ENCODE data around the gene EPS15. TPM values are rescaled to one million over a fixed set of nuclear protein-coding genes. Genes with fewer than 3 reads are reported as not detected.

The EPS15 gene
- total and polyA plus RNA-seq, 9 of the 15 experiments (the other 6 are each of a cell fraction or from before 2014, with no cell fraction given) = 23.1 to 69.0 (median 41.7) TPM

GRCh38 chr1:51469518-51469917 lies 49.5 kb downstream of the EPS15 start (continued):
- TF ChIP-seq AFF1 (IDR thresholded peaks at IDR 0.05; ENCODE audit: low read depth in 1 of 2, partially characterized antibody in 2 of 2) = peak; percentile 52 to 73
- no peak for TF ChIP-seq CBX3 (IDR thresholded peaks at IDR 0.05; ENCODE audit: borderline replicate concordance in 1 of 2, low read length in 2 of 2)
- no peak for TF ChIP-seq ATF6 (CRISPR knock-in tag; IDR thresholded peaks at IDR 0.05)
- TF ChIP-seq ZKSCAN3 (CRISPR knock-in tag; IDR thresholded peaks at IDR 0.05) = no peak
- TF ChIP-seq NR1H2 (CRISPR knock-in tag; IDR thresholded peaks at IDR 0.05) = no peak
- no peak for TF ChIP-seq GATAD2A (IDR thresholded peaks at IDR 0.05)
- no peak for TF ChIP-seq SMAD3 (CRISPR knock-in tag; conservative IDR thresholded peaks at IDR 0.05)
- no peak for TF ChIP-seq RBBP5 (IDR thresholded peaks at IDR 0.05; ENCODE audit: borderline replicate concordance, insufficient read depth, low read length, poor library complexity, severe bottlenecking)
- TF ChIP-seq RBM14 (IDR thresholded peaks at IDR 0.05; ENCODE audit: borderline replicate concordance, insufficient read depth, low read depth, low read length) = no peak
- no peak for TF ChIP-seq ADNP (tag; IDR thresholded peaks at IDR 0.05)
- TF ChIP-seq HOXB6 (CRISPR knock-in tag; IDR thresholded peaks at IDR 0.05; ENCODE audit: borderline replicate concordance) = no peak
- no peak for TF ChIP-seq ZNF184 (CRISPR knock-in tag; IDR thresholded peaks at IDR 0.05)
- TF ChIP-seq ZNF589 (CRISPR knock-in tag; IDR thresholded peaks at IDR 0.05; ENCODE audit: low read depth) = no peak
- no peak for TF ChIP-seq ZNF655 (CRISPR knock-in tag; IDR thresholded peaks at IDR 0.05)
- TF ChIP-seq PPARD (CRISPR knock-in tag; IDR thresholded peaks at IDR 0.05) = no peak
- TF ChIP-seq E2F3 (CRISPR knock-in tag; IDR thresholded peaks at IDR 0.05) = no peak
- no peak for TF ChIP-seq ZNF133 (CRISPR knock-in tag; IDR thresholded peaks at IDR 0.05)
- TF ChIP-seq MBD2 (IDR thresholded peaks at IDR 0.05; ENCODE audit: borderline replicate concordance, low read depth) = no peak
- TF ChIP-seq ATF7 (IDR thresholded peaks at IDR 0.05) = peak; percentile 49
- no peak for TF ChIP-seq MEF2A (IDR thresholded peaks at IDR 0.05; ENCODE audit: control insufficient read depth, low read depth, low read length)
- no peak for TF ChIP-seq ZSCAN29 (IDR thresholded peaks at IDR 0.05)
- peak in 1 of 2 experiments; percentile 85; a peak in 2 of 4 replicates for TF ChIP-seq HDAC1 (IDR thresholded peaks at IDR 0.05)
- no peak for TF ChIP-seq POLR2AphosphoS2 (IDR thresholded peaks at IDR 0.05; ENCODE audit: low read length)

All from K562 (cell line).